Hematopoietic multipotent progenitor cell treated with erythropoietin and hydrocortisone succinate and interleukin-3 and kit ligand, for 6 days (in vitro differentiated cells): ENCODE data around the gene GALNT5.
"Not testable (repeated sequence)": the region's sequence is repeated elsewhere in the genome, so short reads cannot be mapped to it uniquely, and the experiment has no call there.

ENCODE experiments used
- DNase-seq: peaks from one replicate; pipeline ENCODE4 v3.0.0-alpha.2; 2015

The GALNT5 gene, protein sequence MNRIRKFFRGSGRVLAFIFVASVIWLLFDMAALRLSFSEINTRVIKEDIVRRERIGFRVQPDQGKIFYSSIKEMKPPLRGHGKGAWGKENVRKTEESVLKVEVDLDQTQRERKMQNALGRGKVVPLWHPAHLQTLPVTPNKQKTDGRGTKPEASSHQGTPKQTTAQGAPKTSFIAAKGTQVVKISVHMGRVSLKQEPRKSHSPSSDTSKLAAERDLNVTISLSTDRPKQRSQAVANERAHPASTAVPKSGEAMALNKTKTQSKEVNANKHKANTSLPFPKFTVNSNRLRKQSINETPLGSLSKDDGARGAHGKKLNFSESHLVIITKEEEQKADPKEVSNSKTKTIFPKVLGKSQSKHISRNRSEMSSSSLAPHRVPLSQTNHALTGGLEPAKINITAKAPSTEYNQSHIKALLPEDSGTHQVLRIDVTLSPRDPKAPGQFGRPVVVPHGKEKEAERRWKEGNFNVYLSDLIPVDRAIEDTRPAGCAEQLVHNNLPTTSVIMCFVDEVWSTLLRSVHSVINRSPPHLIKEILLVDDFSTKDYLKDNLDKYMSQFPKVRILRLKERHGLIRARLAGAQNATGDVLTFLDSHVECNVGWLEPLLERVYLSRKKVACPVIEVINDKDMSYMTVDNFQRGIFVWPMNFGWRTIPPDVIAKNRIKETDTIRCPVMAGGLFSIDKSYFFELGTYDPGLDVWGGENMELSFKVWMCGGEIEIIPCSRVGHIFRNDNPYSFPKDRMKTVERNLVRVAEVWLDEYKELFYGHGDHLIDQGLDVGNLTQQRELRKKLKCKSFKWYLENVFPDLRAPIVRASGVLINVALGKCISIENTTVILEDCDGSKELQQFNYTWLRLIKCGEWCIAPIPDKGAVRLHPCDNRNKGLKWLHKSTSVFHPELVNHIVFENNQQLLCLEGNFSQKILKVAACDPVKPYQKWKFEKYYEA

DNA sequence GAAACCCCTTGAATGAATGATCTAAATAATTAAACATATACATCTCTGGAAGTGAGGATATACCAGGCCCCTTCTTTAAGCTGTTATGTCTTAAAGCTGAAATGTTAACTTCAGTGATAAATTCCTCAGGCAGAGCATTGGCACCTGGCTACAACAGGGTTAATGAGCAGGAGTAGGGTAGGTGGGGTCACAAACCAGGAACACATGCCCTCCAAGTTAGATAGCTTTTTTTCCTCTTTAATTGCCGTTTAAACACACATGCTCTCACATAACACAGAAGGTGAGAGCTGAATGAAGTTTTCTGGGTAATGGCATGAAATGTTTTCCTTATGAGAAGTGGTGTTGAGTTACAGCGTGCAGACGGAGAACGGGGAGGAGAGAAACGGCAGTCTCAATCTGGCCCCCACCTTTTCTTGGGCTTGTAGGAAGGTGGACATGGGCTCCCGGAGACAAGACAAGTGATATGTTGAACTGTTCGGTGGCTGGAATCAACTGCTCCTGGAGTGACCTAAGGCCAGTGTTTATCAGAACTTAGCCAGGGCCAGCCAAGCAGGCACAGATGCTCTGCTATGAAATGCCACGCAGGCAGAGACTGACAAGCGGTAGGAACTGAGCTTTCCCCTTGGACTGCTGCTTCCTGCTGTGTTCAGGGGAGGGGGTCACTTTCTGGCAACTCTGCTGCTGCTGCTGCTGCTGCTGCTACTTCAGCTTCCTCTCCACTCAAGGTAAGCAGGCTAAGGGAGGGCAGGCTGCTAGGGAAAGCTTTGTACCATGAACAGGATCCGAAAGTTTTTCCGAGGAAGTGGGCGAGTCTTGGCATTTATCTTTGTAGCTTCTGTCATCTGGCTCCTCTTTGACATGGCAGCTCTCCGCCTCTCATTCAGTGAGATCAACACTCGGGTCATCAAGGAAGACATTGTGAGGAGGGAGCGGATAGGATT is at the start of gene GALNT5:
Gene GALNT5 (plus strand): TSS at position 394 of the 941 bp plus-strand sequence. CDS start 378 bp downstream, at position 772.
- DNase-seq, result peak; percentile 59

DNA sequence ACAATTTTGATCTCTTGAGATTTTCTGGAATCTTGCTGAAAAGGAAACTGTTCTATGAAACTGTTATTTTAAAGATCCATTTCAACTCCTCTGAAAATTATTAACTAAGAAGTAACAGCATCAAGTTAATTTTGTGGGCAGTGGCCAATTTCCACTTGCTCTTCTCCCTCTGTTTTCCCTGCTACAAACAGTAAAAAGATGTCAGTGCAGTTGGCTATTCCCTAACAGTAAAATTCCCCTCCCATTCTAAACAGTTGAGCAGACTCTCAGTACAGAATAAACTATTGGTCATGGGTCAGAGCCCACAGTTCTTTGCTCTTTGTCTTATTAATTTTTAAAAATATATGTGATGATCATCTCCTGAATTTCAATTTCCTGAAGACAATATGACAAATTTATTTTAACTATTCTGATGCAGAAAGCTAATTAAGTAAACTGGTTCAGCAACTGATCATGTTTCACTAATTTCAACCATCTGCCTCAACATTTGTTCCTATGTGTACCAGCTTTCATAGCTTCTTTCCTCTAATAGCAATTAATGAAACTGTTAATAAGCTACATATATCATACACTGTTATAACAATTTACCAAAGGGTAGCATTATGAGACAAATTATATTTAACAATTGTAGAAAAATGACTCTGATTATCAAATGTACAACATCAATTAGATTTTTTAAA is 41.1 kb upstream of the GALNT5 start:
- no peak for DNase-seq

DNA sequence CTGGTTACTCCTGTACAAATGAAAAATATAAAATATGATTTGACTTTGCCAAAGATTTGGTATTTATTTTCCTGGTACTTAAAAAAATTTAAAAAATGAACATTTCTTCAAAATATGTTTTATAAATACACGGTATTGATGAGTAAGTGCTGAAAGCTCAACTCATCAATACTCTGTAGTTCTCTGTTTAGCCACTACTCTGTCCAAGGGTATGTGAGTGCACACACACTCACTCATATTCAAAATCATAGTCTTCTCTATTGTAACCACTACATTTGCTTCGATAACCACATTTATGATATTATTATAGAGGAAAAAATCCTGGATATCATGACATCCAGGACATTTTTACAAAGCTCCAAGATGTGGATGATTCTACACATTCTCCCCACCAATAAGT is 40.1 kb upstream of the GALNT5 start:
- no peak for DNase-seq

DNA sequence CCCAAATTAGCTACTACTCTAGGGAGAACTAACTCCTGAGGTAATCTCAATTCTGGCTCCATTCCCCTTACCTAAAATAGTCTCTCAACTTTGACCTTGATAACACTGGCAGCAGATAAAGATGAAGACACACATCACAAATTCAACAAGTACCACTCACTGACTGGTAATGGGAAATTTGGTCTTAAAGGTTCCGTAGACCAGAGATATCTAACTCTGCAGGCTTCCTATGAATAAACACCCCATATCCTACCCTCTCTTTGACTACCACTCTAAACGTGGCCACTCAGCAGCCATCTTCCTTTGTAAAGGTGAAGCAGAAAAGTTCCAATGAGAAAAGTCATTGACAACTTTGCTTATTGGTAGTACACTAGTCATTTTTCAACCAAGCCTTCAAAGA is 38.6 kb upstream of the GALNT5 start:
- no peak for DNase-seq

DNA sequence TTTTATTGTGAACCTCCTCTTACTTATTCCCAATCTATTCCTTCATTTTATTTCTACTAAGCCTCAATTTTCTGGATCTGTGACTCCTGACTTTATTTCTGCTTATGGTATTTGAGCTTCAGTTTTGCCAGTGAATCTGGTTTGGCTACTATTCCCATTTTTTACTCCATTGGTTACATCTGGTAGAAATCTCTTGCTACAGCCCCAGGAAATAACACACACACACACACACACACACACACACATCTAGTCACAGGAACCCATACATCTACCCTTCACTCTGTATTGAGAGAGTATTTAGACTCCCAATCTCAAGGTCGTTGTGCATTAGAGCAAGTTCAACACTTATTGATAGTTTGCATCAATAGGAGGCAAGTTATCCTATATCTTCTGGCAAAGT is 37.0 kb upstream of the GALNT5 start:
- DNase-seq, result no peak

DNA sequence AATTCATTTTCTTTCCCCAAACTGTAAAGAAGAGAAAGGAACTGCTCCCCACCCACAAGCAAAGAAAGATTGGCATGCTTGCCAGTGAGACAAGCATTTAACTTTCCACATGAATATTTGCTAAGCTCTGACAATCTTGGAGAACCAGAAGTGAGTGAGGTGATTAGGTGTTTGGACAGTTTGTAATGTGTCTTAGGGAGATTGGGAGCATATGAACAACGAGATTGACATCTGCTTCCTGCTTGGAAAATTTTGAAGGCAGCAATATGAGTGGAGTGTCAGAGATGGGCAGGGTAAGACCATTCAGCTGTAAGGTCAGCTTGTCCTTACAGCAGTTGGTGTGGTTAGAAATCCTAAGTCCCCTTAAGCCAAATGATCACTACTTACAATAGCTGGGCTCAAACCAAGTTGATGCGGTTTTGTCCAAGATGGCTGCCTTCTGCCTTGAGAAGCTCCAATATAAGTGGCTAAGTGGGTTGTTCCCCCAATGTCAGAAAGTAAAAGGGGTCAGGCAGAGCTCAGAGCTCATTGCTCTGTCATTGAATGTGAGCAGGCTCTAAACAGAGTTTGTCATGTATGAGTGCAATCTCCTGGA is 36.0 kb upstream of the GALNT5 start:
- DNase-seq, result no peak

DNA sequence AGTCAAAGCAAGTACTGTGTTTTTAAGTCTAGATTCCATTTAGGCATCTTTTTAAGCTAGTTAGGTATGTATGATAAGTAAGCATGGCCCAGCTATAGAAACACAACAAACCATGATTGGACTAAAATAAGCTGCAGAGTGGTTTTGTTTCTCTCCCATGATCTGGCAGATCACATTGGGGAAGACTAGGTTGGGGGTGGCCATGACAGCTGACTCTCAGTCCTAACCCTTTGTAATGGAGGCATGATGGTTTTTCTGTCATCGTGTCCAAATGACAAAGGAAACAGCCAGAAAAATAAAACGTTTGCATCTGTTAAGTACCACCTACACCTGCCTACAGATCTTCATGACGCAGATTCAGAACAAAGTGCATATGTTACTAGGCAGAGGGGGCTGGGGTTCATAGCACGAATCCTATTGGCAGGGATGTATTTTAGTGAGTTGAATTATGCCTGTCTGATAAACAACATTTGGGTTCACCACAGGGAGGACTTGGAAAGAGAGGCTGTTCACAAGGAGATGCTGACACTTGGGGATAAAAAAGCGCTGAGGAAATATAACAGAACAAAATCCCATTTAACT is 33.8 kb upstream of the GALNT5 start:
- no peak for DNase-seq

DNA sequence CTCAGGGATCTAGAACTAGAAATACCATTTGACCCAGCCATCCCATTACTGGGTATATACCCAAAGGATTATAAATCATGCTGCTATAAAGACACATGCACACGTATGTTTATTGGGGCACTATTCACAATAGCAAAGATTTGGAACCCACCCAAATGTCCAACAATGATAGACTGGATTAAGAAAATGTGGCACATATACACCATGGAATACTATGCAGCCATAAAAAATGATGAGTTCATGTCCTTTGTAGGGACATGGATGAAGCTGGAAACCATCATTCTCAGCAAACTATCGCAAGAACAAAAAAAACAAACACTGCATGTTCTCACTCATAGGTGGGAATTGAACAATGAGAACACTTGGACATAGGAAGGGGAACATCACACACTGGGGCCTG is 33.1 kb upstream of the GALNT5 start:
- not testable (repeated sequence) for DNase-seq

DNA sequence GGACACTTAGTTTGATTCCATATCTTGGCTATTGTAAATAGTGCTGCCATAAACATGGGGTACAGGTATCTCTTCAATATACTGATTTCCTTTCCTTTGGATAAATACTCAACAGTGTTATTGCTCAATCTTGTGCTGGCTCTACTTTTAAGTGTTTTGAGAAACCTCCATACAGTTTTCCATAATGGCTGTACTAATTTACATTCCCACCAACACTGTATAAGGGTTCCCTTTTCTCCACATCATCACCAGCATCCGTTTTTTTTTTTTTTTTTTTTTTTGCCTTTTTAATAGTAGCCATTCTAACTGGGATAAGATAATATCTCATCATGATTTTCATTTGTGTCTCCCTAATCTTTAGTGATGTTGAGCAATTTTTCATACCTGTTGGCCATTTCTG is 29.9 kb upstream of the GALNT5 start:
- DNase-seq, result no peak

DNA sequence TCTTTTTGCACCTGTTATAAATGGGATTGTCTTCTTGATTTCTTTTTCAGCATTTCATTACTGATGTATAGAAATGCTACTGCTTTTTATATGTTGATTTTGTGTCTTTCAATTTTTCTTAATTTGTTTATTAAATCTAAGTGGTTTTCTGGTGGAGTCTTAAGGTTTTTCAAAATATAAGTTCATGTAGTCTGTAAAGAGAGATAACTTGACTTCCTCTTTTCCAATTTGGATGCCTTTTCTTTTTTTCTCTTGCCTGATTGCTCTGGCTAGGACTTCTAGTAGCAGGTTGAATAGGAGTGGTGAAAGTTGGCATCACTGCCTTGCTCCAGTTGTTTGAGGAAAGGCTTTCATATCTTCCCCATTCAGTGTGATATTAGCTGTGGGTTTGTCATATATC is 28.6 kb upstream of the GALNT5 start:
- no peak for DNase-seq

DNA sequence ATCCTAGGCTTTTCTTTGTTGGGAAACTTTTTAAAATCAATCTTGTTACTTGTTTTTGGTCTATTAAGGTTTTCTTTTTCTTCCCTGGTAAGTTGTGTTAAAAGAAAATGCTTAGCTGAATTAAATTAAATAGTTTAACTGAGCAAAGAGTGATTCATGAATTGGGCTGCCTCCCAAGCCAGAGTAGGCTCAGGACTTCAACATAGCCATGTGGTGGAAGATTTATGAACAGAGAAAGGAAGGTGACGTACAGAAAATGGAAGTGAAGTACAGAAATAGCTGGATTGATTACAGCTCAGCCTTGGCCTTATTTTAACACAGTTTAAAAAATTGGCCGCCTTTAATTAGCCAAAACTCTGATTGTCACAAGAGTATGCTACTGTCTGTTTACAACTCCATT is 27.9 kb upstream of the GALNT5 start:
- DNase-seq, result no peak

DNA sequence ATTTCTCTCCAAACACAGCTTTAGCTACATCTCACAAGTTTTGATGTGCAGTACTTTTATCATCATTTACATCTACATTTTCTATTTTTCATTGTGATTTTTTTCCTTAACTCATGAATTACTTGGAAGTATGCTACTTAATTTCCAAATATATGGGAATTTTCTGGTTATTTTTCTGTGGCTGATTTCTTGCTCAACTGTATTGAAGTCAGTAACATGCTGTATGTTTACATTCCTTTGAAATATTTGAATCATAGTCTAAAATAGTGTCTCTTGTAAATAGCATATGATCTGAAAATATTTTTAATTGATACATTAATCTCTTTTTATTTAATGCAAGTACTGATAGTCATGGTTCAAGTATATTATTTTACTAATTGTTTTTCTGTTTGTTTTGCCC is 26.0 kb upstream of the GALNT5 start:
- DNase-seq, result no peak

DNA sequence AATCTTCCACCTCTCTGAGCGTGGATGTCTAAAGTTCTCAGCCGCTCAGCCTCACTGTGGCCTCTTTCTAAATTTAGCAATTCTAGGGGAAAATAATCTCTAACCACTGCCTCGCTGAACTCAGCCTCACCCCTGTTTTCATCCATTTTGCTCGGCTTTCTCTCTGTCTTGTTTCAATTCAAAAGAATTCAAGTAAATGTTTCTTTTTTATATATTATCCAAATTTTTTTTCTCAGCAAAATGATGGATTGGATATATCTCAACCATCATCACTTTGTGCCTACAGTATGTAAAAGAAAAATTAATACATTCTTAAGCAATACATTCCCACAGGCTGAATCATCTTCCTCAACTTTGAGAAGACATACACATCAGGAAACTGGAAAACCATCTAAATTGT is 24.0 kb upstream of the GALNT5 start:
- no peak for DNase-seq

DNA sequence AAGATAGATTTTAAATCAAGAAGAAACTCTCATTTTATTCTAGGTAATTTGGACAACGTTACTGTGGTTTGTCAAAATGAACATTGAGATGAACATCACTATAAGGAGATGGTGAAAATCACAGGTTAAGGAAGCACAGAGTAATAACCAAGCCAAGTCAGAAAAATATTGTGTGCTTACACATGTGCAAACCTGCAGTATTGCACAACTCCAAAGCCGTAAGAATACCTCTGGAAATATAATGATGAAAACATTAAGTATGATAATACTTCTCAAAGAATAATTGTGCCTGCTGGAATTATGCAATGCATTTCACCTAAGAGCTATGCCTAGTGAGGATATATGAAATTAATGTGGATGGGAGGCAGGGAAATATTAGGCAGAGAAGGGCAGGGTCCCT is 21.1 kb upstream of the GALNT5 start:
- no peak for DNase-seq

DNA sequence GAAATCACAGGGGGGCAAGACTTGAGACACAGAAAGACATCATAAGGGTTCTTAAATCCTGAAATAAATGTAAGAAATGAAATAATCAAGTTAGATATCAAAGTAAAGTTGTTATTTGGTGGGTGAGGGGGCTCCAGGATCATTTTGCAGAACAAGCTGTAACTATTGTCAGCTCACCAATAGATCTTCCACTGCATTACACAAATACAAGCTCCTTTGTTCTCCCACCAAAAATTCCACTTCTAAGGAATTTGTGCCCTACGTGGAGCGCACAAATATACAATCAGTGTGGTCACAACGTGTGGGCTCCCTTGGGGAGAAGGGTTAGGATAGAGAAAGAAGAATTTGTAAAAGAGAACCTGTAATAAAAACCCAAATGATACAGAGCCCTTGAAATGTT is 19.2 kb upstream of the GALNT5 start:
- no peak for DNase-seq

DNA sequence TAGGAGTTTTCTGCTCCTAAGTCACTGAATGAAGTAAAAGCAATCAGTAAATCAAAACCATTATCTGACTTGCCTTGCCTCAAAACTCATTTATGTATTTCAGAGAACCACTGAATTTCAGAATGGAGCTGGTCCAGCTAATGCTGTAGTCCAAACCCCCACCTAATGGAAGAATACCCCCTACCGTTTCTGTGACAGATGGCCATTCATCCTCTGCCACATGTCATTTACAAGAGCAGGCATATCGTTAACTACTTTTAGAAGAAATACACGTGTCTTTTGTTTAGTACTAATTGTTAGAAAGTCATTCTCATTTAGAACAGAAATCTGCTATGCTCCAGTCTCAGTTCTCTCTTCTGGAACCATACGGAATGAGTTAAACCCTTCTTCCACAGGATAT is 12.8 kb upstream of the GALNT5 start:
- no peak for DNase-seq

DNA sequence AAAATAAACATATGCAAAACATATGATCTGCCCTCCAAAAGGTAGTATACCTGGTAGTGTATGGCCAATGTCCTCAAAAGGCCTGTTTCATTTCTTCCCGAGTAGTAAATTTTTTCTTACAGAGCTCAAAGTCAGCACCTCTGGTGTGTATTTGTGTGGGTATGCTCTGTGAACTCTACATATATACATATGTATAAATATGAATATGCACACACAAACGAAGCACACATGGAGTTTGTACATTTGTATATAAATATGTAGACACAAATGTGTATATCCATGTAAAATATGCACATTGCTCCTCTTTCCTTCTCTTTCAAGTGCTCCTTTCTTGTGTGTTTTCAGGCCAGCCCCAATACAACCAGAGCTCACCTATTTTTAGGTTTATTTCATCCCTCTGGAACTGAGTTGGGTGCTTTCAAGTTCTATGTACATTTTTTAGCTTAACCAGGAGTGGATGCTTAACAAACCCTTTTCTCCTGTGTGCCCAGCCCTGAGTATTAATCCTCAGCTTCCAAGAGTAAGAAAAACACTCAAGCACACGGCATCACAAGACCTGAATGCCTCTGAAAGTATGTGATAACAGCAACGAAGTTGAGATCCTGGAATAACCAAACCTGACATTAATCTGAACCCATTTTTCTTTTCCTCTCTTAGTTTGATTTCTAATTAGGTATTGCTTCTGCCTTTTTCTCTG is 12.2 kb upstream of the GALNT5 start:
- DNase-seq, result no peak

DNA sequence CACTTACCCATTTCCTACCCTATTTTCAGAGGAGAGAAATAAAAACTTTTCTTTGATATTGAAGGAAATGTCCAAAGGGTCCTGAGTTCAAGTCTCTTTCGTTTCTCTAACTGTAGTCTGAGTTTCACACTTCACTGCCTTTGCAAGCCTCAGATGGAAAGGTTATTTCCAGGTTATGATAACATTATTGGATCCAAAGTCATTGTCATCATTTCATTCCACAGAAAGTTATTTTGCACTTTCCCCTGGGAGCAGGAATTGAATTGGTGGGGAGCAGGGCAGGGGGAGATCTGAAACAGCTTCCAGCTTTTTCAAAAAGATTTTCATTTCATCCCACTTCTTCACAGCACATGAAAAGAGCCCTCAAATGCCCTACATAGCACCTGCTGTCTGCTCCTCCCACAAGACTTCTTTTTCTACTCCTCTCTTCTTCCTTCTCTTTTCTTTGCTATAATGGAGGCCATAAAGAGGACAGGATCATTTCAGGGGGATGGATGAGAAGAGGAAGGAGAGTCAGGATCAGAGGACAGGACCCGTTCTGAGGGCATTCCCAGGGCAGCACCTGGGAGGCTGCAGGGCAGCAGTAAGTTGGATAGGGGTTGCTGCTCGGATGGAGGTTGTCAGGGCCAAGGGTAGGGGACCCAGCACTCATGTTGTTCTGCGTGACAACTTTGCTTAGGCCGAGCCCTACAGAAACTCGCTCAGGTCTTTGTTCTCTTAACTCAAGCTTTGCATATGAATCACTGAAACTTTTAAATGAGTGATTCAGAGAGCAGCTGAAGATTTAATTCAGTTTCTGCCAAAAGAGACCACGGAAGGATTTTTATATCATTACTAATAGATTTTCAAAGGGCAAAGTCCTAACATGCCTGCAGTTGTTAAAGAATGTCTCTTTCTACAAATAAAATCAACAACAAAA is 11.4 kb upstream of the GALNT5 start:
- no peak for DNase-seq

DNA sequence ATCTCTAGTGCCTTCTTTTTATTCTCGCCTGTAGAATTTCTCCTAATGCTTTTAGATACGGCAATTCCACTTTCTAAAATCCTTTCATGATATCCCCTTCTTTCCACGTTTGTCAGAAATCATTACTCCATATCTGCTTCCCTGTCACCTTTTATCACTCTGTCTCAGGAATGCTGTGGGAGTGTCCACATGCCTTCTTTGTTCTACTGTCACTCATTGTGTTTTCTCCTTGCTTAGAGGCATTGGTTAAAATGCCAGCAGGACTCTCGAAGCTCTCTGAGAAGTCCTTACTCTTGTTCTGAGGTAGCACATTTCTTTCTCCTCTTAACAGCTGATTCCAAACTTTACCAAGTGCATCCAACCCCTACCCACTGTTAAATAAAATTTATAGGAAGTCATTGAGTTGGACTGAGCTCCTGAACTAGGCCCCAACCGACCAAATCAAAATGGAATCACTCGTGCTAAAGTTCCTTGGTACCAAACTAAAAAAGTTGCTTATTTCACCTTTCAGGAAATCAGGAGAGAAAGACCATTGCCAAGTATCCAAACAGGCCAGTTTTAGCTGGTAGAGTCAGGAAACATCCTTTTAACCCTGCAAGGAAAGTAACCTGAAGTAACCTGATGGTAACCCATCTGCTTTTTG is 10.6 kb upstream of the GALNT5 start:
- DNase-seq, result no peak
